A549 (cell line): ENCODE data around the gene SCRN2. TPM values are rescaled to one million over a fixed set of nuclear protein-coding genes. Genes with fewer than 3 reads are reported as not detected.

Experiments
- ATAC-seq, 2 experiments: fragments of 200-7000 bp in 1 of 2; fragments of >200 bp in 1 of 2; cut with Nextera tagmentation in 1 of 2; cut with Tn5 transposase in 1 of 2; 3 replicates each; pipeline versions ENCODE4 v1.8.0 to v1.9.1; 2018 to 2020; ENCODE audit warnings: mild to moderate bottlenecking in 1 of 2, moderate library complexity in 1 of 2
- CTCF ChIA-PET: fragments of 300-600 bp; sonication (Branson Sonifier 250); formaldehyde crosslinking; extraction: SDS; loops from one replicate; lab custom pipeline; 2021; ENCODE audit warnings: antibody characterized with exemption, inconsistent platforms; lab: Yijun Ruan, JAX
- POLR2A ChIA-PET: fragments of 350-600 bp; formaldehyde crosslinking; extraction: SDS; loops from one replicate; lab custom pipeline; 2021; ENCODE audit warnings: antibody characterized with exemption, inconsistent platforms; lab: Yijun Ruan, JAX
- DNase-seq, 2 experiments: peaks; one replicate each; pipeline versions ENCODE4 v3.0.0 to v3.0.0-alpha.2; 2011 to 2016; ENCODE audit warnings: low read depth in 1 of 2, low spot score in 1 of 2
- FAIRE-seq: peaks from 2 replicates; lab custom pipeline; 2011; peaks lifted over from hg19 to GRCh38; lab: Jason Lieb, UNC
- H3K27ac ChIP-seq, 2 experiments: fragments of >200 bp; sonication (Bioruptor Twin); formaldehyde crosslinking; 3 replicates each; pipeline ENCODE4 v1.5.1; 2016 to 2017
- H3K4me1 ChIP-seq: fragments of >200 bp; sonication (Bioruptor Twin); formaldehyde crosslinking; 3 replicates; pipeline ENCODE4 v1.6.1; 2016
- H3K4me2 ChIP-seq: fragments of >200 bp; sonication (Bioruptor Twin); formaldehyde crosslinking; 3 replicates; pipeline ENCODE4 v1.6.1; 2016
- H3K4me3 ChIP-seq: fragments of >200 bp; sonication (Bioruptor Twin); formaldehyde crosslinking; 3 replicates; pipeline ENCODE4 v1.5.1; 2016
- H3K9me3 ChIP-seq: fragments of >200 bp; sonication (Bioruptor Twin); formaldehyde crosslinking; 3 replicates; pipeline ENCODE4 v1.6.1; 2016
- BCL3 ChIP-seq: fragments of >200 bp; sonication (Bioruptor Twin); formaldehyde crosslinking; IDR thresholded peaks from 3 replicates; pipeline ENCODE4 v1.6.1; 2016
- BHLHE40 ChIP-seq: IDR thresholded peaks from 2 replicates; pipeline ENCODE4 v1.6.1; 2012; ENCODE audit warnings: low read depth, low read length, inconsistent platforms
- CBX8 ChIP-seq: fragments of 200-600 bp; sonication (generic); IDR thresholded peaks from 2 replicates; pipeline ENCODE4 v1.6.1; 2016
- CEBPB ChIP-seq, 2 experiments: fragments of >200 bp in 1 of 2; sonication (Bioruptor Twin) in 1 of 2; formaldehyde crosslinking in 1 of 2; IDR thresholded peaks; 2 replicates each; pipeline ENCODE4 v1.6.1; 2012 to 2016
- CTCF ChIP-seq: fragments of >200 bp; sonication (Bioruptor Twin); formaldehyde crosslinking; IDR thresholded peaks from 3 replicates; pipeline ENCODE4 v1.5.1; 2016
- EP300 ChIP-seq, 2 experiments: fragments of >200 bp; sonication (Bioruptor Twin); formaldehyde crosslinking; IDR thresholded peaks; 2 replicates in 1 of 2; 3 replicates in 1 of 2; pipeline ENCODE4 v1.6.1; 2016 to 2017
- FOSL2 ChIP-seq, 2 experiments: fragments of 450-650 bp in 1 of 2; fragments of >200 bp in 1 of 2; sonication (Bioruptor Twin) in 1 of 2; formaldehyde crosslinking; IDR thresholded peaks; 2 replicates each; pipeline versions ENCODE4 v1.5.0 to v1.6.1; 2016 to 2020; ENCODE audit warnings: mild to moderate bottlenecking in 1 of 2, moderate library complexity in 1 of 2
- HDAC2 ChIP-seq: fragments of 200-600 bp; sonication (generic); IDR thresholded peaks from 2 replicates; pipeline ENCODE4 v1.6.1; 2016
- HEYL ChIP-seq: fragments of 250-450 bp; sonication (Bioruptor Pico); IDR thresholded peaks from 2 replicates; pipeline ENCODE4 v1.8.0; 2021; ENCODE audit warnings: mild to moderate bottlenecking, moderate library complexity
- HOXA7 ChIP-seq: fragments of 250-450 bp; sonication (Bioruptor Pico); IDR thresholded peaks from 2 replicates; pipeline ENCODE4 v1.5.0; 2020; ENCODE audit warnings: mild to moderate bottlenecking, moderate library complexity
- MAZ ChIP-seq: fragments of 150-350 bp; IDR thresholded peaks from 2 replicates; pipeline ENCODE4 v1.6.1; 2014; ENCODE audit warnings: antibody characterized with exemption, low read depth, low read length, borderline replicate concordance
- NFE2L2 ChIP-seq: fragments of 150-350 bp; conservative IDR thresholded peaks from 2 replicates; pipeline ENCODE4 v1.6.1; 2014; ENCODE audit warnings: low read length
- NPAS2 ChIP-seq: fragments of 250-450 bp; sonication (Bioruptor Pico); IDR thresholded peaks from 2 replicates; pipeline ENCODE4 v1.8.0; 2022; ENCODE audit warnings: mild to moderate bottlenecking, moderate library complexity, borderline replicate concordance
- NR3C1 ChIP-seq: fragments of >200 bp; sonication (Bioruptor Twin); formaldehyde crosslinking; IDR thresholded peaks from 3 replicates; pipeline ENCODE4 v1.6.1; 2017
- POLR2A ChIP-seq: IDR thresholded peaks from 2 replicates; pipeline ENCODE4 v1.6.1; 2012; ENCODE audit warnings: mild to moderate bottlenecking, low read length
- POLR2AphosphoS2 ChIP-seq: conservative IDR thresholded peaks from 2 replicates; pipeline ENCODE4 v1.6.1; 2012; ENCODE audit warnings: low read length, improper control_type of control experiment, inconsistent platforms
- RAD21 ChIP-seq, 2 experiments: fragments of >200 bp in 1 of 2; sonication (Bioruptor Twin) in 1 of 2; formaldehyde crosslinking in 1 of 2; IDR thresholded peaks in 1 of 2; conservative IDR thresholded peaks in 1 of 2; 2 replicates in 1 of 2; 3 replicates in 1 of 2; pipeline ENCODE4 v1.6.1; 2012 to 2018; ENCODE audit warnings: inconsistent platforms in 1 of 2
- SREBF2 ChIP-seq: fragments of 450-650 bp; IDR thresholded peaks from 2 replicates; pipeline ENCODE4 v1.6.1; 2014; ENCODE audit warnings: mild to moderate bottlenecking, moderate library complexity
- TFCP2L1 ChIP-seq: fragments of 250-450 bp; sonication (Bioruptor Pico); IDR thresholded peaks from 2 replicates; pipeline ENCODE4 v1.5.0; 2021; ENCODE audit warnings: mild to moderate bottlenecking
- TP53 ChIP-seq: fragments of 250-450 bp; sonication (Bioruptor Pico); IDR thresholded peaks from 2 replicates; pipeline ENCODE4 v1.5.0; 2021; ENCODE audit warnings: mild to moderate bottlenecking, moderate library complexity
- ZC3H11A ChIP-seq: fragments of 450-650 bp; IDR thresholded peaks from 2 replicates; pipeline ENCODE4 v1.6.1; 2014; ENCODE audit warnings: antibody characterized with exemption, mild to moderate bottlenecking
- ZFP36 ChIP-seq: fragments of 450-650 bp; IDR thresholded peaks from 2 replicates; pipeline ENCODE4 v1.6.1; 2014; ENCODE audit warnings: borderline replicate concordance; ENCODE audit not compliant: partially characterized antibody
- WGBS: methylation state at CpG from one replicate; pipeline ENCODE4 v1.1.6; 2017; ENCODE audit errors: missing lambda C conversion rate; 5-methylcytosine and 5-hydroxymethylcytosine counted together
- polyA plus RNA-seq, 4 experiments: library from polyadenylated mRNA; depleted of rRNA in 3 of 4; stranded (reverse); fragments of >200 nt; fragmentation: RNase III in 1 of 4; extraction: RNeasy Plus Mini Kit Qiagen cat#74134 plus additional on column Dnase treatment in 1 of 4; gene quantifications; 2 replicates in 3 of 4; 3 replicates in 1 of 4; pipeline ENCODE4 v1.2.3, GENCODE V29; 2011 to 2017
- TF ChIP-seq, protein P1 (sequence below): fragments of >200 bp; sonication (Bioruptor Twin); formaldehyde crosslinking; IDR thresholded peaks from 2 replicates; pipeline ENCODE4 v1.6.1; 2016
- TF ChIP-seq, protein P2 (sequence below): fragments of 200-600 bp; sonication (generic); IDR thresholded peaks from 2 replicates; pipeline ENCODE4 v1.6.1; 2016; ENCODE audit warnings: antibody characterized with exemption, mild to moderate bottlenecking, moderate library complexity

Gene SCRN2
- polyA plus RNA-seq, 2 of the 4 experiments (the other 2 are of a cell fraction), result 25.8 to 43.7 TPM

GRCh38 chr17:47879028-47879585, 38.0 kb upstream of the SCRN2 start:
- Histone ChIP-seq H3K4me1 (0 out of 3 replicates have a peak, but pooled peaks cover 6% of the 10 kb centered on the region), H3K4me2 (no peak overlapping the region), H3K4me3 (no peak overlapping the region), H3K9me3 (no peaks in the 10 kb centered on the region), H3K27ac (no peak overlapping the region)
- ATAC-seq, result peak in 1 of 2 experiments; percentile 7; a peak in 1 of 6 replicates
- no peak for FAIRE-seq
- CTCF ChIA-PET, result interaction anchor here (0.7 to 18.8 kb wide), 6 partner anchors 8 to 72 kb away, joined by 3 to 1860 read pairs (median 4); partner anchors contain the start of genes LRRC46, MRPL10, SCRN2 and SP6
- POLR2A ChIA-PET, result interaction anchor here (1.0 kb wide), 1 partner anchor 16 kb away, joined by 6 read pairs; the partner anchor contains the start of gene SP2
- WGBS, result 71% methylated on average over 2 of the region's 2 CpGs
- no peak for DNase-seq
- no peak for TF ChIP-seq SREBF2
- TF ChIP-seq BCL3, result no peak
- no peak for TF ChIP-seq CTCF
- no peak for TF ChIP-seq ZC3H11A
- TF ChIP-seq TP53 (CRISPR knock-in tag), result no peak
- no peak for TF ChIP-seq ZFP36
- TF ChIP-seq HOXA7 (CRISPR knock-in tag), result no peak
- no peak for TF ChIP-seq HDAC2
- TF ChIP-seq EP300 (IDR thresholded peaks at IDR 0.05), result no peak
- no peak for TF ChIP-seq NR3C1
- no peak for TF ChIP-seq RAD21 (conservative IDR thresholded peaks at IDR 0.05 in 1 of 2, IDR thresholded peaks at IDR 0.05 in 1 of 2)
- no peak for TF ChIP-seq TFCP2L1 (CRISPR knock-in tag)

- POLR2A ChIA-PET, result interaction anchor here (1.0 kb wide), 1 partner anchor 17 kb away, joined by 6 read pairs; the partner anchor contains the start of gene SP2
- ATAC-seq (peak in 1 of 2 experiments; percentile 21; a peak in 2 of 6 replicates), FAIRE-seq (no peak), DNase-seq (no peak)
- Histone ChIP-seq H3K27ac (peak overlapping the region in 1 of 2 experiments; percentile 8; a peak in 1 of 6 replicates), H3K4me1 (0 out of 3 replicates have a peak, but pooled peaks cover 6% of the 10 kb centered on the region), H3K4me3 (no peak overlapping the region), H3K4me2 (no peak overlapping the region), H3K9me3 (no peaks in the 10 kb centered on the region)
- CTCF ChIA-PET, result interaction anchor here (0.6 to 18.8 kb wide), 6 partner anchors 8 to 68 kb away, joined by 3 to 1860 read pairs (median 4); partner anchors contain the start of genes LRRC46, MRPL10, SCRN2 and SP6
- 54% methylated on average over 10 of the region's 10 CpGs for WGBS
- TF ChIP-seq MAZ (no peak), SREBF2 (no peak), CEBPB (IDR thresholded peaks at IDR 0.05) (no peak), POLR2AphosphoS2 (no peak), NFE2L2 (no peak), HDAC2 (no peak), CBX8 (no peak), EP300 (IDR thresholded peaks at IDR 0.05) (no peak), FOSL2 (IDR thresholded peaks at IDR 0.05) (no peak), FOSL2 (CRISPR knock-in tag; IDR thresholded peaks at IDR 0.05) (no peak), BHLHE40 (no peak), NR3C1 (no peak), CTCF (no peak), HEYL (CRISPR knock-in tag) (no peak), POLR2A (no peak), HOXA7 (CRISPR knock-in tag) (no peak), NPAS2 (no peak)
- TF ChIP-seq, protein P1, sequence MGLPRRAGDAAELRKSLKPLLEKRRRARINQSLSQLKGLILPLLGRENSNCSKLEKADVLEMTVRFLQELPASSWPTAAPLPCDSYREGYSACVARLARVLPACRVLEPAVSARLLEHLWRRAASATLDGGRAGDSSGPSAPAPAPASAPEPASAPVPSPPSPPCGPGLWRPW, result no peak
- TF ChIP-seq, protein P2, sequence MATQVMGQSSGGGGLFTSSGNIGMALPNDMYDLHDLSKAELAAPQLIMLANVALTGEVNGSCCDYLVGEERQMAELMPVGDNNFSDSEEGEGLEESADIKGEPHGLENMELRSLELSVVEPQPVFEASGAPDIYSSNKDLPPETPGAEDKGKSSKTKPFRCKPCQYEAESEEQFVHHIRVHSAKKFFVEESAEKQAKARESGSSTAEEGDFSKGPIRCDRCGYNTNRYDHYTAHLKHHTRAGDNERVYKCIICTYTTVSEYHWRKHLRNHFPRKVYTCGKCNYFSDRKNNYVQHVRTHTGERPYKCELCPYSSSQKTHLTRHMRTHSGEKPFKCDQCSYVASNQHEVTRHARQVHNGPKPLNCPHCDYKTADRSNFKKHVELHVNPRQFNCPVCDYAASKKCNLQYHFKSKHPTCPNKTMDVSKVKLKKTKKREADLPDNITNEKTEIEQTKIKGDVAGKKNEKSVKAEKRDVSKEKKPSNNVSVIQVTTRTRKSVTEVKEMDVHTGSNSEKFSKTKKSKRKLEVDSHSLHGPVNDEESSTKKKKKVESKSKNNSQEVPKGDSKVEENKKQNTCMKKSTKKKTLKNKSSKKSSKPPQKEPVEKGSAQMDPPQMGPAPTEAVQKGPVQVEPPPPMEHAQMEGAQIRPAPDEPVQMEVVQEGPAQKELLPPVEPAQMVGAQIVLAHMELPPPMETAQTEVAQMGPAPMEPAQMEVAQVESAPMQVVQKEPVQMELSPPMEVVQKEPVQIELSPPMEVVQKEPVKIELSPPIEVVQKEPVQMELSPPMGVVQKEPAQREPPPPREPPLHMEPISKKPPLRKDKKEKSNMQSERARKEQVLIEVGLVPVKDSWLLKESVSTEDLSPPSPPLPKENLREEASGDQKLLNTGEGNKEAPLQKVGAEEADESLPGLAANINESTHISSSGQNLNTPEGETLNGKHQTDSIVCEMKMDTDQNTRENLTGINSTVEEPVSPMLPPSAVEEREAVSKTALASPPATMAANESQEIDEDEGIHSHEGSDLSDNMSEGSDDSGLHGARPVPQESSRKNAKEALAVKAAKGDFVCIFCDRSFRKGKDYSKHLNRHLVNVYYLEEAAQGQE, result no peak
These were observed 37.3 kb upstream of the SCRN2 start for GRCh38 chr17:47878203-47879027.
